ENCODE results near the gene CNOT9.

The CNOT9 gene

GRCh38 chr2:218623366-218623705, 54.7 kb downstream of the CNOT9 start:
- DNase-seq (ENCODE audit: extremely low read depth, low read depth): no peak
- TF ChIP-seq, protein P1, sequence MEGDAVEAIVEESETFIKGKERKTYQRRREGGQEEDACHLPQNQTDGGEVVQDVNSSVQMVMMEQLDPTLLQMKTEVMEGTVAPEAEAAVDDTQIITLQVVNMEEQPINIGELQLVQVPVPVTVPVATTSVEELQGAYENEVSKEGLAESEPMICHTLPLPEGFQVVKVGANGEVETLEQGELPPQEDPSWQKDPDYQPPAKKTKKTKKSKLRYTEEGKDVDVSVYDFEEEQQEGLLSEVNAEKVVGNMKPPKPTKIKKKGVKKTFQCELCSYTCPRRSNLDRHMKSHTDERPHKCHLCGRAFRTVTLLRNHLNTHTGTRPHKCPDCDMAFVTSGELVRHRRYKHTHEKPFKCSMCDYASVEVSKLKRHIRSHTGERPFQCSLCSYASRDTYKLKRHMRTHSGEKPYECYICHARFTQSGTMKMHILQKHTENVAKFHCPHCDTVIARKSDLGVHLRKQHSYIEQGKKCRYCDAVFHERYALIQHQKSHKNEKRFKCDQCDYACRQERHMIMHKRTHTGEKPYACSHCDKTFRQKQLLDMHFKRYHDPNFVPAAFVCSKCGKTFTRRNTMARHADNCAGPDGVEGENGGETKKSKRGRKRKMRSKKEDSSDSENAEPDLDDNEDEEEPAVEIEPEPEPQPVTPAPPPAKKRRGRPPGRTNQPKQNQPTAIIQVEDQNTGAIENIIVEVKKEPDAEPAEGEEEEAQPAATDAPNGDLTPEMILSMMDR (IDR thresholded peaks at IDR 0.05; ENCODE audit: low read depth, low read length, missing control alignments): no peak

GRCh38 chr2:218626369-218626768, 57.7 kb downstream of the CNOT9 start:
- DNase-seq (ENCODE audit: extremely low read depth, low read depth): no peak
- no peak overlapping the region for H3K4me3 ChIP-seq (replicated peaks; ENCODE audit: low read depth, low read length)
- TF ChIP-seq, protein P1 (IDR thresholded peaks at IDR 0.05; ENCODE audit: low read depth, low read length, missing control alignments): no peak

More at GRCh38 chr2:218623366-218623705, 54.7 kb downstream of the CNOT9 start:
- no peak overlapping the region for H3K4me3 ChIP-seq (replicated peaks; ENCODE audit: low read depth, low read length)

GRCh38 chr2:218627939-218628338, 59.3 kb downstream of the CNOT9 start:
- no peak for DNase-seq (ENCODE audit: extremely low read depth, low read depth)
- TF ChIP-seq, protein P1 (IDR thresholded peaks at IDR 0.05; ENCODE audit: low read depth, low read length, missing control alignments): no peak
- no peak overlapping the region for H3K4me3 ChIP-seq (replicated peaks; ENCODE audit: low read depth, low read length)

GRCh38 chr2:218631837-218632236, 63.2 kb downstream of the CNOT9 start:
- TF ChIP-seq, protein P1 (IDR thresholded peaks at IDR 0.05; ENCODE audit: low read depth, low read length, missing control alignments): no peak
- no peak overlapping the region for H3K4me3 ChIP-seq (replicated peaks; ENCODE audit: low read depth, low read length)
- DNase-seq (ENCODE audit: extremely low read depth, low read depth): no peak

- no peak for DNase-seq (ENCODE audit: extremely low read depth, low read depth)
- no peak overlapping the region for H3K4me3 ChIP-seq (replicated peaks; ENCODE audit: low read depth, low read length)
- TF ChIP-seq, protein P1 (IDR thresholded peaks at IDR 0.05; ENCODE audit: low read depth, low read length, missing control alignments): no peak
Observed at GRCh38 chr2:218635719-218636118, 67.1 kb downstream of the CNOT9 start.

- TF ChIP-seq, protein P1 (IDR thresholded peaks at IDR 0.05; ENCODE audit: low read depth, low read length, missing control alignments): no peak
- DNase-seq (ENCODE audit: extremely low read depth, low read depth): no peak
- H3K4me3 ChIP-seq (replicated peaks; ENCODE audit: low read depth, low read length): no peak overlapping the region
Observed at GRCh38 chr2:218638372-218638771, 69.7 kb downstream of the CNOT9 start.

GRCh38 chr2:218642121-218642656, 73.5 kb downstream of the CNOT9 start:
- no peak for DNase-seq (ENCODE audit: extremely low read depth, low read depth)
- no peak overlapping the region for H3K4me3 ChIP-seq (replicated peaks; ENCODE audit: low read depth, low read length)
- TF ChIP-seq, protein P1 (IDR thresholded peaks at IDR 0.05; ENCODE audit: low read depth, low read length, missing control alignments): no peak
